HG03103 (cell line): ENCODE data around the gene HSPE1.
A peak's percentile ranks its signal among the peaks of the same experiment; 100 is the strongest.
"Not testable (repeated sequence)": the region's sequence is repeated elsewhere in the genome, so short reads cannot be mapped to it uniquely, and the experiment has no call there.

Experiments used
- ATAC-seq: cut with Tn5 transposase; IDR thresholded peaks from one replicate; pipeline ENCODE4 v1.9.1; 2021; ENCODE audit warnings: low read depth; ENCODE audit not compliant: unreplicated experiment

HSPE1 gene

GRCh38 chr2:197499594-197500502 lies at the start of gene HSPE1, which contains the start of gene HSPD1:
Gene HSPE1, plus strand, starts transcription at chr2:197500379. Its CDS starts 58 bp downstream, at chr2:197500437.
Gene HSPD1, minus strand, starts transcription at chr2:197499840. Its CDS starts 992 bp downstream, at chr2:197498848.
- peak; percentile 72 for ATAC-seq

GRCh38 chr2:197450465-197450864 lies 49.7 kb upstream of the HSPE1 start:
- no peak for ATAC-seq

- not testable (repeated sequence) for ATAC-seq
Observed at GRCh38 chr2:197450935-197451358, 49.2 kb upstream of the HSPE1 start.

- no peak for ATAC-seq
Observed at GRCh38 chr2:197452754-197453122, 47.4 kb upstream of the HSPE1 start.

GRCh38 chr2:197453123-197453913 lies 46.9 kb upstream of the HSPE1 start, which contains the start of gene COQ10B:
Gene COQ10B, plus strand, starts transcription at chr2:197453552. Its CDS starts 9 bp downstream, at chr2:197453561.
- peak; percentile 91 for ATAC-seq

- peak; percentile 20 for ATAC-seq
Observed at GRCh38 chr2:197453914-197454398, 46.2 kb upstream of the HSPE1 start.

- ATAC-seq = no peak
Observed at GRCh38 chr2:197454923-197455322, 45.3 kb upstream of the HSPE1 start.

GRCh38 chr2:197455428-197455827 lies 44.8 kb upstream of the HSPE1 start:
- no peak for ATAC-seq

GRCh38 chr2:197460649-197461048 lies 39.5 kb upstream of the HSPE1 start:
- no peak for ATAC-seq

GRCh38 chr2:197461057-197461456 lies 39.1 kb upstream of the HSPE1 start:
- ATAC-seq = no peak

- no peak for ATAC-seq
Observed at GRCh38 chr2:197464175-197464574, 36.0 kb upstream of the HSPE1 start.

GRCh38 chr2:197472166-197472565 lies 28.0 kb upstream of the HSPE1 start:
- ATAC-seq = no peak

- no peak for ATAC-seq
Observed at GRCh38 chr2:197477797-197478196, 22.4 kb upstream of the HSPE1 start.

- no peak for ATAC-seq
Observed at GRCh38 chr2:197480165-197481036, 19.8 kb upstream of the HSPE1 start.

- ATAC-seq = not testable (repeated sequence)
Observed at GRCh38 chr2:197484248-197484647, 15.9 kb upstream of the HSPE1 start.

GRCh38 chr2:197486175-197486574 lies 14.0 kb upstream of the HSPE1 start:
- ATAC-seq = no peak

- ATAC-seq = no peak
Observed at GRCh38 chr2:197487385-197487784, 12.8 kb upstream of the HSPE1 start.

- ATAC-seq = no peak
Observed at GRCh38 chr2:197495433-197496134, 4.6 kb upstream of the HSPE1 start.

- no peak for ATAC-seq
Observed at GRCh38 chr2:197496695-197497094, 3.5 kb upstream of the HSPE1 start.
